K562 (cell line): ENCODE results near the gene SCYL1. TPM values are rescaled to one million over a fixed set of nuclear protein-coding genes. Genes with fewer than 3 reads are reported as not detected.

ENCODE experiments used
- BRD9 ChIP-seq: fragments of 450-650 bp; IDR thresholded peaks from 2 replicates; pipeline ENCODE4 v1.6.1; 2018; ENCODE audit warnings: low read depth; ENCODE audit not compliant: partially characterized antibody
- DDX20 ChIP-seq: fragments of 450-650 bp; IDR thresholded peaks from 2 replicates; pipeline ENCODE4 v1.6.1; 2016; ENCODE audit warnings: missing genetic modification characterization, low read depth, mild to moderate bottlenecking, missing compliant biosample characterization, moderate library complexity
- HNRNPLL ChIP-seq: fragments of 200-400 bp; formaldehyde crosslinking; IDR thresholded peaks from 2 replicates; pipeline ENCODE4 v1.6.1; 2017; ENCODE audit warnings: low read length, low read depth, mild to moderate bottlenecking; ENCODE audit not compliant: poor library complexity, severe bottlenecking
- KAT8 ChIP-seq: fragments of 450-650 bp; IDR thresholded peaks from 2 replicates; pipeline ENCODE4 v1.6.1; 2016; ENCODE audit warnings: low read depth, mild to moderate bottlenecking
- NR2F6 ChIP-seq: fragments of 450-650 bp; formaldehyde crosslinking; IDR thresholded peaks from 2 replicates; pipeline ENCODE4 v1.4.0; 2020; ENCODE audit warnings: mild to moderate bottlenecking
- SMARCE1 ChIP-seq: fragments of 450-650 bp; IDR thresholded peaks from 2 replicates; pipeline ENCODE4 v1.7.1; 2016; ENCODE audit warnings: mild to moderate bottlenecking
- SMC3 ChIP-seq: conservative IDR thresholded peaks from 2 replicates; pipeline ENCODE4 v1.6.1; 2011; ENCODE audit warnings: low read depth, low read length, improper control_type of control experiment; ENCODE audit not compliant: insufficient read depth
- SOX6 ChIP-seq: fragments of 450-650 bp; IDR thresholded peaks from 2 replicates; pipeline ENCODE4 v1.6.1; 2014; ENCODE audit warnings: mild to moderate bottlenecking
- ZNF561 ChIP-seq: fragments of 450-650 bp; formaldehyde crosslinking; conservative IDR thresholded peaks from 2 replicates; pipeline ENCODE4 v1.4.0; 2020; ENCODE audit warnings: mild to moderate bottlenecking, moderate library complexity
- ZNF780A ChIP-seq: fragments of 250-450 bp; sonication (Bioruptor Pico); IDR thresholded peaks from 2 replicates; pipeline ENCODE4 v1.5.0; 2021; ENCODE audit warnings: mild to moderate bottlenecking
- polyA plus RNA-seq, 8 experiments: library from polyadenylated mRNA; depleted of rRNA in 4 of 8; stranded (reverse) in 5 of 8; unstranded in 3 of 8; fragments of >200 nt; fragmentation: Nextera tagmentation in 2 of 8; fragmentation: Illumina TruSeq in 1 of 8; extraction: Ambion mirVana in 2 of 8; extraction: Trizol in 1 of 8; gene quantifications; 2 replicates each; pipeline versions ENCODE4 v1.2.1 to v1.2.3, GENCODE V29; 2011 to 2014; ENCODE audit warnings: inconsistent platforms in 1 of 8, missing spikeins in 1 of 8
- total RNA-seq, 7 experiments: library from RNA; depleted of rRNA in 6 of 7; stranded (reverse); fragments of >200 nt in 6 of 7; fragmentation: Illumina TruSeq in 2 of 7; extraction: Trizol in 2 of 7; gene quantifications; 2 replicates each; pipeline versions ENCODE4 v1.2.1 to v1.2.3, GENCODE V29; 2011 to 2021; ENCODE audit warnings: low replicate concordance in 1 of 7
- TF ChIP-seq, protein P1 (sequence below), 3 experiments: IDR thresholded peaks in 2 of 3; conservative IDR thresholded peaks in 1 of 3; 2 replicates each; pipeline ENCODE4 v1.5.1; 2011 to 2012; ENCODE audit warnings: low read length in 3 of 3, mild to moderate bottlenecking in 3 of 3, control low read depth in 2 of 3, improper control_type of control experiment in 1 of 3, inconsistent platforms in 1 of 3, low read depth in 1 of 3, mixed read lengths in 1 of 3, moderate library complexity in 1 of 3; ENCODE audit not compliant: insufficient read depth in 2 of 3
- TF ChIP-seq, protein P2 (sequence below): sonication (generic); IDR thresholded peaks from 2 replicates; pipeline ENCODE4 v1.6.1; 2016
- TF ChIP-seq, protein P3 (sequence below): fragments of 200-800 bp; sonication (Bioruptor generic); IDR thresholded peaks from 2 replicates; pipeline ENCODE4 v1.6.1; 2017; ENCODE audit warnings: missing genetic modification characterization, missing compliant biosample characterization
- TF ChIP-seq, protein P4 (sequence below), 2 experiments: IDR thresholded peaks; 2 replicates each; pipeline ENCODE4 v1.6.1; 2011; ENCODE audit warnings: borderline replicate concordance in 1 of 2, control low read depth in 1 of 2, low read depth in 1 of 2, low read length in 1 of 2, mild to moderate bottlenecking in 1 of 2, mixed read lengths in 1 of 2, moderate library complexity in 1 of 2; ENCODE audit not compliant: insufficient read depth in 1 of 2, insufficient read length in 1 of 2, poor library complexity in 1 of 2, severe bottlenecking in 1 of 2; ENCODE audit errors: extremely low read depth in 1 of 2
- TF ChIP-seq, protein P5 (sequence below): fragments of 450-650 bp; IDR thresholded peaks from 2 replicates; pipeline ENCODE4 v1.6.1; 2018; ENCODE audit warnings: mild to moderate bottlenecking, low read depth; ENCODE audit not compliant: partially characterized antibody
- TF ChIP-seq, protein P6 (sequence below): fragments of 250-450 bp; sonication (Bioruptor Pico); IDR thresholded peaks from 2 replicates; pipeline ENCODE4 v1.8.0; 2022; ENCODE audit warnings: moderate library complexity, mild to moderate bottlenecking, inconsistent platforms
- TF ChIP-seq, protein P7 (sequence below): sonication (generic); formaldehyde crosslinking; IDR thresholded peaks from 2 replicates; pipeline ENCODE4 v1.8.0; 2022; ENCODE audit warnings: missing genetic modification reagents, mild to moderate bottlenecking, moderate library complexity, borderline replicate concordance

SCYL1 gene
- total and polyA plus RNA-seq, 9 of the 15 experiments (the other 6 are each of a cell fraction or from before 2014, with no cell fraction given): 1.9 to 145 (median 57.6) TPM

DNA sequence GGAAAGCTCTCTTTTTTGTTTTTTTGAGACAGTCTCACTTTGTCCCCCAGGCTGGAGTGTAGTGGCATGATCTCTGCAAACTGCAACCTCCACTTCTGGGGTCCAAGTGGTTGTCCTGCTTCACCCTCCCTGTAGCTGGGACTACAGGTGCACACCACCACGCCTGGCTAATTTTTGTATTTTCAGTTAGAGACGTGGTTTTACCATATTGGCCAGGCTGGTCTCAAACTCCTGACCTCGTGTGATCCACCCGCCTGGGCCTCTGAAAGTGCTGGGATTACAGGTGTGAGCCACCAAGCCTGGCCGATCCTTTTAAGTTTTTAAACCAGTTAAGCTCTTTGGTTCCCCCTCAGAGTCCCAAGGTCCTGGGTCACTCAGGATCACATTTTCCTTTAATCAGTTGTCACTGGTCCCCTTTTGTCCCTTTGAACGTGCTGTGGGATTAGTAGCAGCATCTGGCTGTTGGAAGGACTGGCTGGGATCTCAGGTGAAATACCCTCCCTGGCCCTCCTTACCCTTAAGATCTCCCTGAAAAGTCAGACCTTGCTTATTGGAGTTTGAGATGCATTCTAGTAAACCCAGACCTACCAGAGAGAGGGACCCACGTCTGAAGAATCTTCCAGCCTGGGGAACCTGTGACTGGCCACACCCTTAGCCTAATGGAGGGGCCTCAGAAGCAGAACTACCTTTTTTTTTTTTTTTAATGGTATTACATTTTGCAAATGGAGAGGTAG lies 17.9 kb upstream of the SCYL1 start (continued):
- TF ChIP-seq, protein P1, sequence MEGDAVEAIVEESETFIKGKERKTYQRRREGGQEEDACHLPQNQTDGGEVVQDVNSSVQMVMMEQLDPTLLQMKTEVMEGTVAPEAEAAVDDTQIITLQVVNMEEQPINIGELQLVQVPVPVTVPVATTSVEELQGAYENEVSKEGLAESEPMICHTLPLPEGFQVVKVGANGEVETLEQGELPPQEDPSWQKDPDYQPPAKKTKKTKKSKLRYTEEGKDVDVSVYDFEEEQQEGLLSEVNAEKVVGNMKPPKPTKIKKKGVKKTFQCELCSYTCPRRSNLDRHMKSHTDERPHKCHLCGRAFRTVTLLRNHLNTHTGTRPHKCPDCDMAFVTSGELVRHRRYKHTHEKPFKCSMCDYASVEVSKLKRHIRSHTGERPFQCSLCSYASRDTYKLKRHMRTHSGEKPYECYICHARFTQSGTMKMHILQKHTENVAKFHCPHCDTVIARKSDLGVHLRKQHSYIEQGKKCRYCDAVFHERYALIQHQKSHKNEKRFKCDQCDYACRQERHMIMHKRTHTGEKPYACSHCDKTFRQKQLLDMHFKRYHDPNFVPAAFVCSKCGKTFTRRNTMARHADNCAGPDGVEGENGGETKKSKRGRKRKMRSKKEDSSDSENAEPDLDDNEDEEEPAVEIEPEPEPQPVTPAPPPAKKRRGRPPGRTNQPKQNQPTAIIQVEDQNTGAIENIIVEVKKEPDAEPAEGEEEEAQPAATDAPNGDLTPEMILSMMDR (IDR thresholded peaks at IDR 0.05 in 2 of 3, conservative IDR thresholded peaks at IDR 0.05 in 1 of 3; ENCODE audit: insufficient read depth in 2 of 3, low read depth in 1 of 3, low read length in 3 of 3): 0 out of 6 replicates have a peak, but pooled peaks of 1 of the 3 experiments have one; percentile 6
- TF ChIP-seq, protein P2, sequence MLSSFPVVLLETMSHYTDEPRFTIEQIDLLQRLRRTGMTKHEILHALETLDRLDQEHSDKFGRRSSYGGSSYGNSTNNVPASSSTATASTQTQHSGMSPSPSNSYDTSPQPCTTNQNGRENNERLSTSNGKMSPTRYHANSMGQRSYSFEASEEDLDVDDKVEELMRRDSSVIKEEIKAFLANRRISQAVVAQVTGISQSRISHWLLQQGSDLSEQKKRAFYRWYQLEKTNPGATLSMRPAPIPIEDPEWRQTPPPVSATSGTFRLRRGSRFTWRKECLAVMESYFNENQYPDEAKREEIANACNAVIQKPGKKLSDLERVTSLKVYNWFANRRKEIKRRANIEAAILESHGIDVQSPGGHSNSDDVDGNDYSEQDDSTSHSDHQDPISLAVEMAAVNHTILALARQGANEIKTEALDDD: peak; percentile 87
- TF ChIP-seq, protein P3, sequence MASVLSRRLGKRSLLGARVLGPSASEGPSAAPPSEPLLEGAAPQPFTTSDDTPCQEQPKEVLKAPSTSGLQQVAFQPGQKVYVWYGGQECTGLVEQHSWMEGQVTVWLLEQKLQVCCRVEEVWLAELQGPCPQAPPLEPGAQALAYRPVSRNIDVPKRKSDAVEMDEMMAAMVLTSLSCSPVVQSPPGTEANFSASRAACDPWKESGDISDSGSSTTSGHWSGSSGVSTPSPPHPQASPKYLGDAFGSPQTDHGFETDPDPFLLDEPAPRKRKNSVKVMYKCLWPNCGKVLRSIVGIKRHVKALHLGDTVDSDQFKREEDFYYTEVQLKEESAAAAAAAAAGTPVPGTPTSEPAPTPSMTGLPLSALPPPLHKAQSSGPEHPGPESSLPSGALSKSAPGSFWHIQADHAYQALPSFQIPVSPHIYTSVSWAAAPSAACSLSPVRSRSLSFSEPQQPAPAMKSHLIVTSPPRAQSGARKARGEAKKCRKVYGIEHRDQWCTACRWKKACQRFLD: no peak
- TF ChIP-seq SOX6: peak; percentile 84
- 0 out of 2 replicates have a peak, but pooled peaks have one; percentile 11 for TF ChIP-seq DDX20 (tag)
- peak; percentile 90 for TF ChIP-seq NR2F6
- TF ChIP-seq, protein P4, sequence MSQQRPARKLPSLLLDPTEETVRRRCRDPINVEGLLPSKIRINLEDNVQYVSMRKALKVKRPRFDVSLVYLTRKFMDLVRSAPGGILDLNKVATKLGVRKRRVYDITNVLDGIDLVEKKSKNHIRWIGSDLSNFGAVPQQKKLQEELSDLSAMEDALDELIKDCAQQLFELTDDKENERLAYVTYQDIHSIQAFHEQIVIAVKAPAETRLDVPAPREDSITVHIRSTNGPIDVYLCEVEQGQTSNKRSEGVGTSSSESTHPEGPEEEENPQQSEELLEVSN (IDR thresholded peaks at IDR 0.05; ENCODE audit: borderline replicate concordance in 1 of 2, extremely low read depth in 1 of 2, insufficient read depth in 1 of 2, insufficient read length in 1 of 2, low read depth in 1 of 2, low read length in 1 of 2, poor library complexity in 1 of 2, severe bottlenecking in 1 of 2): peak in 1 of 2 experiments; percentile 64
- TF ChIP-seq, protein P5, sequence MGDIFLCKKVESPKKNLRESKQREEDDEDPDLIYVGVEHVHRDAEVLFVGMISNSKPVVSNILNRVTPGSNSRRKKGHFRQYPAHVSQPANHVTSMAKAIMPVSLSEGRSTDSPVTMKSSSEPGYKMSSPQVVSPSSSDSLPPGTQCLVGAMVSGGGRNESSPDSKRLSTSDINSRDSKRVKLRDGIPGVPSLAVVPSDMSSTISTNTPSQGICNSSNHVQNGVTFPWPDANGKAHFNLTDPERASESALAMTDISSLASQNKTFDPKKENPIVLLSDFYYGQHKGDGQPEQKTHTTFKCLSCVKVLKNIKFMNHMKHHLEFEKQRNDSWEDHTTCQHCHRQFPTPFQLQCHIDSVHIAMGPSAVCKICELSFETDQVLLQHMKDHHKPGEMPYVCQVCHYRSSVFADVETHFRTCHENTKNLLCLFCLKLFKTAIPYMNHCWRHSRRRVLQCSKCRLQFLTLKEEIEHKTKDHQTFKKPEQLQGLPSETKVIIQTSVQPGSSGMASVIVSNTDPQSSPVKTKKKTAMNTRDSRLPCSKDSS: no peak
- TF ChIP-seq ZNF780A (CRISPR knock-in tag): peak; percentile 92
- no peak for TF ChIP-seq SMC3
- TF ChIP-seq, protein P6, sequence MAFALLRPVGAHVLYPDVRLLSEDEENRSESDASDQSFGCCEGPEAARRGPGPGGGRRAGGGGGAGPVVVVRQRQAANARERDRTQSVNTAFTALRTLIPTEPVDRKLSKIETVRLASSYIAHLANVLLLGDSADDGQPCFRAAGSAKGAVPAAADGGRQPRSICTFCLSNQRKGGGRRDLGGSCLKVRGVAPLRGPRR (CRISPR knock-in tag): no peak; the same call in 1 of the 2 replicates
- no peak for TF ChIP-seq KAT8
- TF ChIP-seq, protein P7, sequence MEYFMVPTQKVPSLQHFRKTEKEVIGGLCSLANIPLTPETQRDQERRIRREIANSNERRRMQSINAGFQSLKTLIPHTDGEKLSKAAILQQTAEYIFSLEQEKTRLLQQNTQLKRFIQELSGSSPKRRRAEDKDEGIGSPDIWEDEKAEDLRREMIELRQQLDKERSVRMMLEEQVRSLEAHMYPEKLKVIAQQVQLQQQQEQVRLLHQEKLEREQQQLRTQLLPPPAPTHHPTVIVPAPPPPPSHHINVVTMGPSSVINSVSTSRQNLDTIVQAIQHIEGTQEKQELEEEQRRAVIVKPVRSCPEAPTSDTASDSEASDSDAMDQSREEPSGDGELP (CRISPR knock-in tag): peak; percentile 77
- TF ChIP-seq HNRNPLL: no peak
- peak; percentile 94 for TF ChIP-seq ZNF561 (CRISPR knock-in tag)
- no peak for TF ChIP-seq BRD9
- no peak; the same call in 1 of the 2 replicates for TF ChIP-seq SMARCE1
